ENCODE data around the gene VPS72. TPM values are rescaled to one million over a fixed set of nuclear protein-coding genes. Genes with fewer than 3 reads are reported as not detected.
A peak's percentile ranks its signal among the peaks of the same experiment; 100 is the strongest.

Gene VPS72
- total RNA-seq, 1 experiment from 2014 or later, result 75.1 TPM

DNA sequence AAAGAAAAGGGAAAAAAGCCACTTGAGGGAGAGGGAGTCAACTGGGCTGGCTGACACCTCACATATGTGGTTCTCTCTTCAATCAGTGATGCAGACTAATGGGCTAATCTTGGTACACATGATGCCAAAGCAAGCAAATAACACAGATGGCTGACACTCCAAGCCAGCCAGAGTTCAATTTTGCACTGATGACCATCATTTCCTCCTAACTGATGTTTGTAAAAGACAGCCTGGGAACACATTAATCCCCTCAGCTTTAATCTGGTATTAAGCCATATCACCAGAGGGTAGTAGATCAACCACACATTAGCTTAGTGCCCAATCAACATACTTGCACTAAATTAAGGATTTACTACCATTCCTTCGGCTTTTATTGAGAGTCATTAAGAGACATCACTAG, 2.8 kb downstream of the VPS72 start:
- CTCF ChIA-PET, result no interaction called here

DNA sequence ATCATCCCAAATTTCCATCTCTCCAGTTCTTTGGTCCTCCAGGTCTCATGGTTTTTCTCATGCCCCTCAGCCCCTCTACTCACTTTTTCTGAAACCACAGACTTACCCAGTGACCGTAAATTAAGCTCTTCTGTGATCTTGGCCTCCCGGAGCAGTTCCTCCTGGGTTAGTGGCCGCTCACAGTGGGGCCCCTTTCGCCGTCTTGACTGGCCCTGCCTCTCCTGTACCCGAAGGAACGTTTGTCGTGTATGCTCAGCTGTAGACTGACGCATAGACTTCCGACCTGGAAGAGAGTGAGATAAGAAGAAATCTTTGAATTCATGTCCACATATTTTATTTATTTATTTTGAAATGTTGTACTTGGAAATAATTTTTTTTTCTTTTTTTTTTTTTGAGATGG, 5.8 kb downstream of the VPS72 start:
- ATAC-seq (no peak), DNase-seq (no peak)
- ChIA-PET CTCF (no interaction called here), POLR2A (ENCODE audit: unreplicated experiment) (no interaction called here)
- Histone ChIP-seq H3K27me3 (ENCODE audit: low read length) (no peaks in the 10 kb centered on the region), H3K9ac (ENCODE audit: low read length) (no peak overlapping the region), H3F3A (ENCODE audit: low read length, unreplicated experiment) (no peaks in the 10 kb centered on the region), H3K4me3 (ENCODE audit: low read length) (no peak overlapping the region), H3K4me1 (ENCODE audit: insufficient read depth, low read length) (peaks cover 11% of the 10 kb centered on the region), H3K27ac (ENCODE audit: low read length) (no peak overlapping the region), H3K36me3 (ENCODE audit: low read depth, low read length) (peaks cover 34% of the 10 kb centered on the region), H3K79me2 (ENCODE audit: low read length) (peaks cover 29% of the 10 kb centered on the region), H4K20me1 (ENCODE audit: low read length) (no peaks in the 10 kb centered on the region), H3K9me3 (ENCODE audit: low read length) (no peaks in the 10 kb centered on the region), H2AFZ (ENCODE audit: low read length) (no peak overlapping the region), H3K4me2 (ENCODE audit: low read length) (no peak overlapping the region), H3K9me2 (replicated peaks; ENCODE audit: low read length) (no peaks in the 10 kb centered on the region)
- no peak for TF ChIP-seq EZH2 (IDR thresholded peaks at IDR 0.05; ENCODE audit: low read length, unreplicated experiment)
- TF ChIP-seq EZH2phosphoT487 (IDR thresholded peaks at IDR 0.05; ENCODE audit: borderline replicate concordance, low read length), result no peak
- TF ChIP-seq CTCF (conservative IDR thresholded peaks at IDR 0.05; ENCODE audit: low read depth, low read length), result no peak
- intact Hi-C loops (cut with micrococcal nuclease), result no loop called here
- BruUV-seq (replicated peaks), result no TSS peak

More for the DNA sequence above, 2.8 kb downstream of the VPS72 start:
- H3K9me2 ChIP-seq (replicated peaks; ENCODE audit: low read length), result no peaks in the 10 kb centered on the region
- no peak overlapping the region for H3K4me2 ChIP-seq (ENCODE audit: low read length)
- no peaks in the 10 kb centered on the region for H4K20me1 ChIP-seq (ENCODE audit: low read length)
- H3K4me3 ChIP-seq (ENCODE audit: low read length), result no peak overlapping the region
- H3K36me3 ChIP-seq (ENCODE audit: low read depth, low read length), result peaks cover 28% of the 10 kb centered on the region
- no peak for DNase-seq
- no peaks in the 10 kb centered on the region for H3K9me3 ChIP-seq (ENCODE audit: low read length)
- H3F3A ChIP-seq (ENCODE audit: low read length, unreplicated experiment), result no peaks in the 10 kb centered on the region
- POLR2A ChIA-PET (ENCODE audit: unreplicated experiment), result no interaction called here
- no peak overlapping the region for H3K27ac ChIP-seq (ENCODE audit: low read length)
- no peak overlapping the region for H2AFZ ChIP-seq (ENCODE audit: low read length)
- H3K27me3 ChIP-seq (ENCODE audit: low read length), result no peaks in the 10 kb centered on the region
- TF ChIP-seq CTCF (conservative IDR thresholded peaks at IDR 0.05; ENCODE audit: low read depth, low read length) (no peak), EZH2 (IDR thresholded peaks at IDR 0.05; ENCODE audit: low read length, unreplicated experiment) (no peak), EZH2phosphoT487 (IDR thresholded peaks at IDR 0.05; ENCODE audit: borderline replicate concordance, low read length) (no peak)
- peaks cover 38% of the 10 kb centered on the region for H3K79me2 ChIP-seq (ENCODE audit: low read length)
- H3K4me1 ChIP-seq (ENCODE audit: insufficient read depth, low read length), result peaks cover 17% of the 10 kb centered on the region
- no peak for ATAC-seq
- no peak overlapping the region for H3K9ac ChIP-seq (ENCODE audit: low read length)
- intact Hi-C loops (cut with micrococcal nuclease), result no loop called here
- no TSS peak for BruUV-seq (replicated peaks)

DNA sequence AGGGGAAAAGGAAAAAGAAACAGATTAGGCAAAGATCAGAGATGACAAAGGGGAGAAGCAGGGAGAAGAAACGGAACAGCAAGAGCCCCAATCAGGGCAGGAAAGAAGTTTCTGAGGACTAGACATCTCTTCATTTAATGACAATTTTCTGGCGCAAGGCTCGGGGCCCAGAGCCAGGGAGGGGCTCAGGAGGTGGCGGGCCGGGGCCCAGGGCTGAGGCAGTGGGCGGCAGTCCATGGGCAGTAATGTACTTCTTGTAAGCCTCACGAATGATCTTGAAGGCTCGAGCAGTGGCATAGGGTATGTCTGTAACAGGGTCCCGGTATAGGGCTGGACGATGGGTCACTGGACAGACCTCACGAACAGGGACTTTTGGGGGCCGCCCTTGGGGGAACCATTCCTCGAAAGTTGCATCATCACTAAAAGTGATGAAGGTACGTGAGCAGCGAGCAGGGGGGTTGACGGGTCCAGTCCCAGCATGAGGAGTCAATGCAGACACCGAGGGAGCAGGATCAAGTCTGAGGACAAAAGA, 13.4 kb downstream of the VPS72 start:
- H3K27me3 ChIP-seq (ENCODE audit: low read length), result no peaks in the 10 kb centered on the region
- CTCF ChIA-PET, result interaction anchor here (1.3 kb wide), 1 partner anchor 77 kb away, joined by 4 read pairs; no protein-coding TSS in a partner anchor
- H3K9ac ChIP-seq (ENCODE audit: low read length), result no peak overlapping the region
- TSS peak; percentile 17 for BruUV-seq (replicated peaks)
- no peaks in the 10 kb centered on the region for H3K9me3 ChIP-seq (ENCODE audit: low read length)
- POLR2A ChIA-PET (ENCODE audit: unreplicated experiment), result no interaction called here
- H4K20me1 ChIP-seq (ENCODE audit: low read length), result no peaks in the 10 kb centered on the region
- ATAC-seq (no peak), DNase-seq (no peak)
- H3K4me2 ChIP-seq (ENCODE audit: low read length), result no peak overlapping the region
- H3K79me2 ChIP-seq (ENCODE audit: low read length), result no peaks in the 10 kb centered on the region
- no peak overlapping the region for H3K4me3 ChIP-seq (ENCODE audit: low read length)
- no peaks in the 10 kb centered on the region for H3F3A ChIP-seq (ENCODE audit: low read length, unreplicated experiment)
- intact Hi-C loops (cut with micrococcal nuclease), result no loop called here
- H3K36me3 ChIP-seq (ENCODE audit: low read depth, low read length), result peaks cover 31% of the 10 kb centered on the region
- H3K4me1 ChIP-seq (ENCODE audit: insufficient read depth, low read length), result no peaks in the 10 kb centered on the region
- H2AFZ ChIP-seq (ENCODE audit: low read length), result no peak overlapping the region
- H3K9me2 ChIP-seq (replicated peaks; ENCODE audit: low read length), result no peaks in the 10 kb centered on the region
- no peak for TF ChIP-seq EZH2phosphoT487 (IDR thresholded peaks at IDR 0.05; ENCODE audit: borderline replicate concordance, low read length)
- TF ChIP-seq EZH2 (IDR thresholded peaks at IDR 0.05; ENCODE audit: low read length, unreplicated experiment), result no peak
- H3K27ac ChIP-seq (ENCODE audit: low read length), result no peak overlapping the region

Data from PC-3 (cell line).